Measurements from ENCODE around the gene DCST2.

DNA sequence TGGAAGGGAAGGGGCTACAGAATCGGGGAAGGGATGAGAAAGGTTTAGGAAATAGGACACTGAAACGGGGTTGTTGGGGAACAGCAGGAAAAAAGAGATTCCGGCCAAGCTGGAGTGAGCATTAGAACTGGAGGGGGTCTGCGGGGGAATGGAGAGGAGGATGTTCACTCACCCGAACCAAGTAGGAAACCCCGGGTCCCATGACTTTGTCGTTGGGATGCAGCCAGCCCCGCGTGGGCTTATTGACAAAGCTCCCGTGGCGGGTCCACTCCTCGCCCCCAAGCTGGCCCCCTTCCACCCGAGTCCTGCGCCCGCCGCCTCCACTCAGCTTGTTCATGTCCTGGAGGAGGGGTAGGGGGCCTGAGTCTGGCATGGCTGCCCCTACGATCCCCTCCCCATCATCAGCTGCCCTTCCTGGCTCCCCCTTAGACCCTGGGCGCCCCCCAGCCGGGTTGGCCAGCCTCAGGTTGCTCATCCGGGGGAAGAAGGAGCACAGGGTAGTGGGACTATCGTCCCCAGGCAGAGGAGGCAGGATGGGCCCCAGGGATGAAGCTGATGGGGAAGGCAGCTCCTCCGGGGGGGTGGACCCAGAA, 63.6 kb downstream of the DCST2 start:
- TF ChIP-seq GATA3 (IDR thresholded peaks at IDR 0.05; ENCODE audit: low read depth, low read length) = no peak
- no peak for TF ChIP-seq GATA2 (IDR thresholded peaks at IDR 0.05; ENCODE audit: low read depth, low read length)

Data from SH-SY5Y (cell line).